Mesothelial cell of epicardium (in vitro differentiated cells): Measurements from ENCODE around the gene MYB. TPM values are rescaled to one million over a fixed set of nuclear protein-coding genes. Genes with fewer than 3 reads are reported as not detected.

Experiments used
- DNase-seq, 2 experiments: peaks; one replicate each; pipeline ENCODE4 v3.0.0; 2021; ENCODE audit warnings: low spot score in 2 of 2; ENCODE audit not compliant: unreplicated experiment in 2 of 2
- H3K27ac Mint-ChIP-seq: 2 replicates; pipeline ENCODE4 v1.8.0; 2021; ENCODE audit warnings: mixed read lengths
- H3K27me3 Mint-ChIP-seq: 2 replicates; pipeline ENCODE4 v1.8.0; 2021; ENCODE audit warnings: low read depth, mixed read lengths
- H3K36me3 Mint-ChIP-seq: 2 replicates; pipeline ENCODE4 v1.8.0; 2021; ENCODE audit warnings: mixed read lengths
- H3K4me1 Mint-ChIP-seq: 2 replicates; pipeline ENCODE4 v1.8.0; 2021; ENCODE audit warnings: mixed read lengths
- H3K4me3 Mint-ChIP-seq: 2 replicates; pipeline ENCODE4 v1.8.0; 2021; ENCODE audit warnings: mild to moderate bottlenecking, moderate library complexity, mixed read lengths
- H3K9me3 Mint-ChIP-seq: 2 replicates; pipeline ENCODE4 v1.8.0; 2021; ENCODE audit warnings: mixed read lengths
- CTCF ChIP-seq: fragments of 200-600 bp; sonication (generic); IDR thresholded peaks from one replicate; pipeline ENCODE4 v1.5.0; 2021; ENCODE audit warnings: antibody characterized with exemption; ENCODE audit not compliant: unreplicated experiment
- total RNA-seq: library from RNA; stranded (reverse); gene quantifications from 3 replicates; pipeline ENCODE4 v1.2.1, GENCODE V29; 2021

The MYB gene
- total RNA-seq, 1 donor from 2014 or later: 1.6 TPM

- H3K27ac Mint-ChIP-seq: no peak overlapping the region
- H3K4me3 Mint-ChIP-seq: peak overlapping the region; percentile 72
- peaks cover 36% of the 10 kb centered on the region for H3K27me3 Mint-ChIP-seq
- H3K36me3 Mint-ChIP-seq: no peaks in the 10 kb centered on the region
- no peak for DNase-seq
- H3K9me3 Mint-ChIP-seq: no peaks in the 10 kb centered on the region
- peak; percentile 28 for TF ChIP-seq CTCF
- peaks cover 36% of the 10 kb centered on the region for H3K4me1 Mint-ChIP-seq
These were observed 2.7 kb downstream of the MYB start for GRCh38 chr6:135183532-135184440.

GRCh38 chr6:135185483-135185882 is 4.4 kb downstream of the MYB start:
- no peak overlapping the region for H3K4me3 Mint-ChIP-seq
- no peak for DNase-seq

GRCh38 chr6:135186255-135186654 is 5.1 kb downstream of the MYB start:
- H3K36me3 Mint-ChIP-seq: no peaks in the 10 kb centered on the region
- TF ChIP-seq CTCF: no peak
- H3K27me3 Mint-ChIP-seq: peaks cover 43% of the 10 kb centered on the region
- H3K4me1 Mint-ChIP-seq: peaks cover 32% of the 10 kb centered on the region
- no peak overlapping the region for H3K4me3 Mint-ChIP-seq
- H3K27ac Mint-ChIP-seq: no peak overlapping the region
- no peak for DNase-seq
- no peaks in the 10 kb centered on the region for H3K9me3 Mint-ChIP-seq

More at GRCh38 chr6:135185483-135185882, 4.4 kb downstream of the MYB start:
- Mint-ChIP-seq H3K36me3 (no peaks in the 10 kb centered on the region), H3K27ac (no peak overlapping the region), H3K27me3 (peaks cover 43% of the 10 kb centered on the region), H3K4me1 (peaks cover 32% of the 10 kb centered on the region), H3K9me3 (no peaks in the 10 kb centered on the region)
- no peak for TF ChIP-seq CTCF

DNA sequence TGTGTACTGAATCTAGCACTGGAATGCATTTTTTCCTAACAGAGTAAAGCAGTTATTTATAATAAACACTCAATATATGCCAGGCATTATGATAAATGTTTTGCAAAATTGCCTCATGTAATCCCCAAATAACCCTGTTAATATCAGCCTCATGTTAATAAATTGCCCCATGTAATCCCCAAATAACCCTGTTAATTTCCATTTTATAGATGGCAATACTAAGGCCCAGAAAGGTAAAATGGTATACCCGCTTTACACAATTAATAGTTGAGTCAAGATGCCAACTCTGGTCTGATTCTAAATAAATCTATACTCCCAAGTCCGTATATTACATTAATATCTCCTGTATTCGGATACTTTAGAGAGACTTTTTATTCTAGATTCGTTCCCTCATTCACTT is 6.3 kb downstream of the MYB start:
- H3K36me3 Mint-ChIP-seq: no peaks in the 10 kb centered on the region
- no peak overlapping the region for H3K4me3 Mint-ChIP-seq
- H3K27ac Mint-ChIP-seq: no peak overlapping the region
- no peak for DNase-seq
- H3K9me3 Mint-ChIP-seq: no peaks in the 10 kb centered on the region
- no peak for TF ChIP-seq CTCF
- H3K4me1 Mint-ChIP-seq: peaks cover 25% of the 10 kb centered on the region
- peaks cover 36% of the 10 kb centered on the region for H3K27me3 Mint-ChIP-seq

DNA sequence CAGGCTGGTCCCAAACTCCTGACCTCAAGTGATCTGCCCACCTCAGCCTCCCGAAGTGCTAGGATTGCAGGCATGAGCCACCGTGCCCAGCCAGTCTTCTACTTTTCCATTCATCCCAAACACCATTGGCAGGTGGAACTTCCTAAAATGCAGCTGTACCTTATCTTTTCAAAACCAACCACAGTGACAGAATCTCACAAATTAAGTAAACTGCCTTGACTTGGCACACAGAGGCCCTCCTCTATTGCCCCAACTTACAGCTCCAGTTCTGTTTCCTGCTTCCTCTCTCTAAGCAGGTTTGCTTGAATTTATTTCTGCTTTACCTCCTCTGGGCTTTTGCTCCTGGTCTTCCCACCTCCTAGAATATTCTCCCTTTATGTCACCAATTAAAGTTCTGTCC is 7.6 kb downstream of the MYB start:
- Mint-ChIP-seq H3K27me3 (peaks cover 24% of the 10 kb centered on the region), H3K9me3 (no peaks in the 10 kb centered on the region), H3K4me1 (peaks cover 16% of the 10 kb centered on the region), H3K36me3 (no peaks in the 10 kb centered on the region), H3K4me3 (no peak overlapping the region), H3K27ac (no peak overlapping the region)
- TF ChIP-seq CTCF: no peak
- DNase-seq: no peak
